Spleen (tissue), 7 donors: Measurements from ENCODE around the gene LAMA5.
A peak's percentile ranks its signal among the peaks of the same experiment; 100 is the strongest.

Source experiments
- POLR2A ChIP-seq, 3 donors: fragments of 450-650 bp; IDR thresholded peaks; one replicate each; pipeline ENCODE4 v1.5.1; 2017; ENCODE audit warnings: antibody characterized with exemption in 3 of 3, mild to moderate bottlenecking in 1 of 3
- TF ChIP-seq, protein P1 (sequence below), 11 experiments: fragments of 200-600 bp in 7 of 11; fragments of 450-650 bp in 4 of 11; sonication (generic) in 4 of 11; IDR thresholded peaks in 8 of 11; conservative IDR thresholded peaks in 3 of 11; 1 replicate in 7 of 11; 2 replicates in 4 of 11; pipeline versions ENCODE4 v1.4.0 to v1.8.0; 2016 to 2021; ENCODE audit warnings: antibody characterized with exemption in 11 of 11, inconsistent platforms in 4 of 11, mild to moderate bottlenecking in 1 of 11
- donor health status: DM: no; HTN: no; CAD: no; lungs with moderate emphysema.
- donor health status: DM: no; HTN: no; CAD: no.
- donor health status: DM: no; HTN: no; CAD: no.

DNA sequence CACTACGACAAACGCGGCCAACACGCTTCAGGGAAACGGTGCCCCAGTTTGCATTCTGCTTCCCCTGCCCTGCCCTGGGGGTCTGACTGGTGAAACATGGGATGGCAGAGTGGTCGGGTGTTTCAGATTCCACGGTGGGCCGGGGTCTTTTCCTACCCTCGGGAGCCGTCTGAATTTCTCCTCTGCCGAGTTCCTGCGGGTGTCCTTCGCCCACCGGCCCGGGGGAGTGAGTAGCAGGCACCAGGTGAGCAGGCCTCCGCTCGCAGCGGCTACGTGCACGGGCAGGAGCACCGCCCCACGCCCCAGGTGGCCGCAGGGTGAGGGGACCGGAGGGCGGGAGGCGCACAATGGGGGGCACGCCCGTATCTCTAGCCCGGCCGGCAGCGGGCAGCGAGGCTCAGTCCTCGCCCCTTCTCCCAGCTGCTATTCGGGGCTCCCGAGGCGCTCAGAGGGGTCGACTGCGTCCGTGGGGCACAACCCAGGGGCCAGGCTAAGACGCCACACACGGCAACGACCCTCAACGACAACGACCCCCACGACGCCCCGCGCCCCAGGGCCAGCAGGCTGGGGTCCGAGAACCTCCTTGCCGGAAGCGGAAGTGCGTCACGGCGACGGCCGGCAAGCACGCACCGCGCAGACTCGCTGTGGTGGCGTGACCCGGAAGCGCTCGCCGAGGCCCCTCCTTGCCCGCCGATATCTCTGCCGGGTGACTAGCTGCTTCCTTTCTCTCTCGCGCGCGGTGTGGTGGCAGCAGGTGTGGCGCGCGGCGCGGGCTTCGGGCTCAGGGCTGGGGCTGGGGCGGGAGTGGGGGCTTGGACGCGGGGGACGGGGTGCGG, 19.5 kb upstream of the LAMA5 start, which contains the start of gene RPS21:
- peak in 1 of 3 donors; percentile 45 for TF ChIP-seq POLR2A (IDR thresholded peaks at IDR 0.05)
- TF ChIP-seq, protein P1, sequence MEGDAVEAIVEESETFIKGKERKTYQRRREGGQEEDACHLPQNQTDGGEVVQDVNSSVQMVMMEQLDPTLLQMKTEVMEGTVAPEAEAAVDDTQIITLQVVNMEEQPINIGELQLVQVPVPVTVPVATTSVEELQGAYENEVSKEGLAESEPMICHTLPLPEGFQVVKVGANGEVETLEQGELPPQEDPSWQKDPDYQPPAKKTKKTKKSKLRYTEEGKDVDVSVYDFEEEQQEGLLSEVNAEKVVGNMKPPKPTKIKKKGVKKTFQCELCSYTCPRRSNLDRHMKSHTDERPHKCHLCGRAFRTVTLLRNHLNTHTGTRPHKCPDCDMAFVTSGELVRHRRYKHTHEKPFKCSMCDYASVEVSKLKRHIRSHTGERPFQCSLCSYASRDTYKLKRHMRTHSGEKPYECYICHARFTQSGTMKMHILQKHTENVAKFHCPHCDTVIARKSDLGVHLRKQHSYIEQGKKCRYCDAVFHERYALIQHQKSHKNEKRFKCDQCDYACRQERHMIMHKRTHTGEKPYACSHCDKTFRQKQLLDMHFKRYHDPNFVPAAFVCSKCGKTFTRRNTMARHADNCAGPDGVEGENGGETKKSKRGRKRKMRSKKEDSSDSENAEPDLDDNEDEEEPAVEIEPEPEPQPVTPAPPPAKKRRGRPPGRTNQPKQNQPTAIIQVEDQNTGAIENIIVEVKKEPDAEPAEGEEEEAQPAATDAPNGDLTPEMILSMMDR (IDR thresholded peaks at IDR 0.05 in 8 of 11, conservative IDR thresholded peaks at IDR 0.05 in 3 of 11) = peak in 4 of 11 experiments; percentile 22 to 42 (median 38)
